H1 (cell line): Measurements from ENCODE around the gene IL36G. TPM values are rescaled to one million over a fixed set of nuclear protein-coding genes. Genes with fewer than 3 reads are reported as not detected.

ENCODE experiments used
- ATF2 ChIP-seq: IDR thresholded peaks from 2 replicates; pipeline ENCODE4 v1.6.1; 2012; ENCODE audit warnings: low read length, inconsistent platforms
- ATF3 ChIP-seq: IDR thresholded peaks from 2 replicates; pipeline ENCODE4 v1.6.1; 2011; ENCODE audit warnings: low read depth, mild to moderate bottlenecking, low read length; ENCODE audit not compliant: insufficient read depth
- EP300 ChIP-seq, 2 experiments: IDR thresholded peaks; 1 replicate in 1 of 2; 2 replicates in 1 of 2; pipeline ENCODE4 v1.6.1; 2011 to 2012; ENCODE audit warnings: low read depth in 2 of 2, low read length in 2 of 2, mild to moderate bottlenecking in 2 of 2, borderline replicate concordance in 1 of 2, inconsistent platforms in 1 of 2, moderate library complexity in 1 of 2
- RNF2 ChIP-seq: fragments of 200-900, 300-1000 bp; sonication (generic); IDR thresholded peaks from 2 replicates; pipeline ENCODE4 v1.7.1; 2016; ENCODE audit warnings: borderline replicate concordance, low read depth, mild to moderate bottlenecking, antibody characterized with exemption, low read length; ENCODE audit not compliant: poor library complexity, severe bottlenecking; ENCODE audit errors: missing control alignments
- ZNF274 ChIP-seq: IDR thresholded peaks from 2 replicates; pipeline ENCODE4 v1.7.0; 2012; ENCODE audit warnings: low read length, borderline replicate concordance; ENCODE audit errors: extremely low read depth
- polyA plus RNA-seq, 7 experiments: library from polyadenylated mRNA; depleted of rRNA in 3 of 7; stranded (reverse) in 5 of 7; unstranded in 2 of 7; fragments of >200 nt in 5 of 7; fragments of 200-250 nt in 2 of 7; gene quantifications; 1 replicate in 5 of 7; 2 replicates in 1 of 7; 4 replicates in 1 of 7; pipeline versions ENCODE4 v1.2.1 to v1.2.3, GENCODE V29; 2011 to 2013; ENCODE audit warnings: missing spikeins in 2 of 7, mixed read lengths in 2 of 7
- total RNA-seq: library from RNA; stranded (reverse); fragmentation: NEBNext Ultra II Directional; extraction: Animal tissue kit (Norgen Biotek cat#: 25700); gene quantifications from 2 replicates; pipeline ENCODE4 v1.2.1, GENCODE V29; 2021

IL36G gene
- total and polyA plus RNA-seq, 2 of the 8 experiments (the other 6 are each of a cell fraction or from before 2014, with no cell fraction given) = 0.39 TPM; not detected in 1

GRCh38 chr2:112954364-112954763, 23.4 kb upstream of the IL36G start (continued):
- TF ChIP-seq RNF2 (no peak), EP300 (IDR thresholded peaks at IDR 0.05; ENCODE audit: borderline replicate concordance in 1 of 2, low read depth in 2 of 2, low read length in 2 of 2) (no peak), ZNF274 (no peak), ATF3 (no peak), ATF2 (no peak)
